Fibroblast of skin of scalp (primary cell): Measurements from ENCODE around the gene HIPK1.

ENCODE experiments used
- DNase-seq: peaks from one replicate; pipeline ENCODE4 v3.0.0-alpha.2; 2013

HIPK1 gene

GRCh38 chr1:113913887-113914664 is 15.0 kb upstream of the HIPK1 start:
- DNase-seq, result no peak

- DNase-seq, result no peak
Measured at GRCh38 chr1:113916974-113917373, 12.2 kb upstream of the HIPK1 start.

GRCh38 chr1:113917400-113918082 is 11.6 kb upstream of the HIPK1 start:
- no peak for DNase-seq

GRCh38 chr1:113918243-113918642 is 10.9 kb upstream of the HIPK1 start:
- no peak for DNase-seq

- DNase-seq, result no peak
Measured at GRCh38 chr1:113922957-113923356, 6.2 kb upstream of the HIPK1 start.

- DNase-seq, result no peak
Measured at GRCh38 chr1:113924473-113924872, 4.7 kb upstream of the HIPK1 start.

- peak; percentile 21 for DNase-seq
Measured at GRCh38 chr1:113928187-113928930, 765 bp upstream of the HIPK1 start.

- DNase-seq, result peak; percentile 14
Measured at GRCh38 chr1:113929750-113930498, 800 bp downstream of the HIPK1 start.

GRCh38 chr1:113930499-113931161 is 1.5 kb downstream of the HIPK1 start:
- peak; percentile 20 for DNase-seq

GRCh38 chr1:113931451-113931851 is 2.3 kb downstream of the HIPK1 start:
- peak; percentile 2 for DNase-seq

- no peak for DNase-seq
Measured at GRCh38 chr1:113934006-113934405, 4.9 kb downstream of the HIPK1 start.

GRCh38 chr1:113934511-113935055 is 5.5 kb downstream of the HIPK1 start:
- no peak for DNase-seq

GRCh38 chr1:113935176-113935575 is 6.1 kb downstream of the HIPK1 start:
- DNase-seq, result no peak

GRCh38 chr1:113935970-113936369 is 6.8 kb downstream of the HIPK1 start:
- no peak for DNase-seq

- DNase-seq, result no peak
Measured at GRCh38 chr1:113937146-113937545, 8.0 kb downstream of the HIPK1 start.

- DNase-seq, result no peak
Measured at GRCh38 chr1:113938192-113938591, 9.1 kb downstream of the HIPK1 start.

GRCh38 chr1:113940365-113941244 is 11.5 kb downstream of the HIPK1 start:
- DNase-seq, result no peak

GRCh38 chr1:113941245-113941559 is 12.1 kb downstream of the HIPK1 start:
- no peak for DNase-seq

- DNase-seq, result no peak
Measured at GRCh38 chr1:113942527-113942926, 13.4 kb downstream of the HIPK1 start.

- no peak for DNase-seq
Measured at GRCh38 chr1:113943028-113943811, 14.1 kb downstream of the HIPK1 start.
